Activated CD4-positive, alpha-beta T cell treated with anti-CD3 and anti-CD28 coated beads for 4 hours (primary cell): ENCODE data around the gene PTBP1.
"Not testable (repeated sequence)": the region's sequence is repeated elsewhere in the genome, so short reads cannot be mapped to it uniquely, and the experiment has no call there.

Experiments used
- DNase-seq, 2 donors: peaks; one replicate each; pipeline ENCODE4 v3.0.0-alpha.2; 2020

The PTBP1 gene

DNA sequence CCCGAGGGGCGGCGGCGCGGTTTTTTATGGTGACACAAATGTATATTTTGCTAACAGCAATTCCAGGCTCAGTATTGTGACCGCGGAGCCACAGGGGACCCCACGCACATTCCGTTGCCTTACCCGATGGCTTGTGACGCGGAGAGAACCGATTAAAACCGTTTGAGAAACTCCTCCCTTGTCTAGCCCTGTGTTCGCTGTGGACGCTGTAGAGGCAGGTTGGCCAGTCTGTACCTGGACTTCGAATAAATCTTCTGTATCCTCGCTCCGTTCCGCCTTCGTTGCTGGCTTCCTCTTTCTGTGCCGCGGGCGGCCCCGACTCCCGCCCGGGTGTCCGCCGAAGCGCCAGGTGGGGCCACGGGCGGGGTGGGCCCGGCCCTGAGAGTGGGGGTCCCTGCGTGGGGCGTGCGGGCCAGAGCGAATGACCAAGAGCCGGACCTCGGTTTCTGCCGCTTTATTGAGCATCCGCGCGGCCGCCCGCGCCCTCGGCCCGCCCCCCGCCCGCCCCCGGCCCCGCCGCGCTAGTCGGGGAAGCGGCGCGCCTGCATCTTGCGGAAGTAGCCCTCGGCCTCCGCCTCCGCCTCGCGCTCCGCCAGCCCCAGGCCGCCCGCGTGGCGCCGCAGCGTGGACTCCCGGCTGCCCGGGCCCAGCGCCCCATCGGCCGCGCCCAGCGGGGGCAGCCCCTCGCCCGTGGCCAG lies 14.9 kb downstream of the PTBP1 start:
- no peak for DNase-seq

- DNase-seq: no peak
Observed at GRCh38 chr19:812747-813218, 15.5 kb downstream of the PTBP1 start.

DNA sequence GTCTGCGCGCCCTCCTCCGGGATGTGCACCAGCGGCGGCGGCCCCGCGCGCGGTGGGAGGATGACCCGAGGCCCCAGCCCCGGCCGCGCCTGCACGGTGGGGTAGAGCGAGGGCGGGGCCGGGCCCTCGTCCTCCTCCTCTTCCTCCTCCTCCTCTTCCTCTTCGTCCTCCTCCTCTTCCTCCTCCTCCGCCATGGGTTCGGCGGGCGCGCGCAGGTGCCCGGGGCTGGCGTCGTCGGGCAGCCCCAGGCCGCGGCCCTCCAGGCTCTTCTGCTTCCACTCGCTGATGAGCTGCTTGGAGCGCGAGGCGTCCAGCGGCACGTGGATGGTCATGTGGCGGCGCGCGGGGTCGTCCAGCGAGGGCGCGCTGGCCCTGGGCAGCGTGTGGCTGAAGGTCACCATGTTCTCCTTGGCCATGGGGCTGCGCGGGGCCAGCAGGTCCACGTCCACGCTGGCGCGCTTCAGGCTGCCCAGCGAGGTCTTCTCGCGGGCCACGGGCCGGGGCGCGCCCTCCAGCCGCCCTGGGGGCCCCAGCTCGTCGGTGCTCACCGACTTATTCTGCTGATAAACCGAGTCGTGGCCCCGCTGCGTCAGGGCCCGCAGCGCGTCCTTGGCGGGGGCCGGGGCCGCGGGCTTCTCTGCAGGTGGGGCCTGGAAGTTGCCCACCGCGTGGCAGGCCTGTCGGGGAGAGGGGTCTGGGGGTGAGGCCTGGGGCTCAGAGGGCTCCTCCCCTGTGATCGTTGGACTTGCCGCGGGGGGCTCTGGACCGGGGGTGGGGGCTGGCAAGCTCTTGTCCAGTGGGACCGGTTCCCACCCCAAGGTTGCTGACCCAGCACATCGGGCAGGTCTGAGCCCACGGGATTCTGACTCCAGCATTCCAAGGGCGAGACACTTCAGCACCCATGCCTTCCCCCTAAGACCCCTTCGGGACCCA lies 16.2 kb downstream of the PTBP1 start:
- DNase-seq: no peak

DNA sequence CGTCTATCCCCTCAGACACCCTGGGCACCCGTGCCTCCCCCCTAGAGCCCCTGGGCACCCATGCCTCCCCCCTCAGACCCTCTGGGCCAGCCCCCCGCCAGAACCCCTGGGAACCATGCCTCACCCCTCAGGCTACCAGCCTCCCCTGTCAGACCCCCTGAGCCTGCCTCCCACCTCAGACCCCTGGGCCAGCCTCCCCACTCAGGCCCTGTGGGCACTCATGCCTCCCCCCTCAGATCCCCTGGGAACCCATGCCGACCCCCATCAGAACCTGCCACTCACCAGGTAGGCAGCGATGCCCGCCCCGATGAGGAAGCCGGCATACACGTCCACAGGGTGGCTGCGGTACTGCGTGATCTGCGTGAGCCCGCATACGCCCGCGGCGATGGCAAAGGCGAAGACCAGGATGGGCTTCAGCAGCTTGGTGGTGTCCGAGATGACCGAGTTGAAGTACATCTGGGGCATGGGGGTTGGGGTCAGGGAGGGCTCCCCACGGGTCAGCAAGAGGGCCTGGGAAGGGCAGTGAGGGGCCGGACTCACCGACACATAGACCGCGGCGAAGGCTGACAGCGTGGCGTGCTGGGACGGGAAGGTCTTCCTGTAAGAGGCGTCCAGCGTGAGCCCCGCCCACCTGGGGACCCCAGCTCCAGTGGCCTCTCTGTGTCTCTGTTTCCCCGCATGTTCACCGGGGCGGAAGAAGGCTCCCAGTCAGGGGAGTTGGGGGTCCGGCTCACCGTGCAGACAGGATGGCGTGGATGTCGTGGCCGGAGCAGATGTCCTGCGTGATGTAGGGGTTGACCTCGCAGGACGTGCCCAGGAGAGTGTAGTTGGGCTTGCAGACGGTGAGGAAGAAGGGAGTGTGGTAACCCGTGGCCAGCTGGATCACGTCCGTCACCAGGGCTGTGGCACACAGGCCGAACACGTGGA lies 17.2 kb downstream of the PTBP1 start:
- DNase-seq: no peak

DNA sequence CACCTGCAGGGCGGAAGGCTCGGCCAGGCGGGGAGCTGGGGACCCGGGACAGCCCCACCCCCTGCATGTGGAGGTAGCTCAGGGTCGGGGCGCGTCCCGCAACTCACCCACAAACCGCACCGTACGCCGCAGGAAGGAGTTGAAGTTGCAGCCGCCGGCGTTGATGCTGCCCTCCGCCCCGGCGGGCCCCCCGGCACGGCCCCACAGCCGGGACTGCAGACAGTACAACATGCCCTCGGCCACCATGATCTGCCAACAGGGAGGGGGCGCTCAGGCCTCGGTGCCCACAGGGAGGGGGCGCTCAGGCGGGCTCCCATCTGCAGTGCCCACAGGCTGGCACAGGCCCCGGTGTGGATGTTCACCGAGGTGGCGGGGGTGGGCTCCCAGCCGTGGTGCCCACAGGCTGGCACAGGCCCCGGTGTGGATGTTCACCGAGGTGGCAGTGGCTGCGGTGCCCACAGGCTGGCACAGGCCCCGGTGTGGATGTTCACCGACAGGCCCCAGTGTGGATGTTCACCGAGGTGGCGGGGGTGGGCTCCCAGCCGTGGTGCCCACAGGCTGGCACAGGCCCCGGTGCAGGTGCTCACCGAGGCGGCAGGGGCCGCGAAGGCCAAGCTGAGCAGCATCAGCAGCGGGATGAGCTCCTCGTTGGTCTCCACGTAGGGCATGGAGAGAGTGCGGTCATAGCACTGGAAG lies 18.0 kb downstream of the PTBP1 start:
- no peak for DNase-seq

- no peak for DNase-seq
Observed at GRCh38 chr19:815775-816499, 18.7 kb downstream of the PTBP1 start.

DNA sequence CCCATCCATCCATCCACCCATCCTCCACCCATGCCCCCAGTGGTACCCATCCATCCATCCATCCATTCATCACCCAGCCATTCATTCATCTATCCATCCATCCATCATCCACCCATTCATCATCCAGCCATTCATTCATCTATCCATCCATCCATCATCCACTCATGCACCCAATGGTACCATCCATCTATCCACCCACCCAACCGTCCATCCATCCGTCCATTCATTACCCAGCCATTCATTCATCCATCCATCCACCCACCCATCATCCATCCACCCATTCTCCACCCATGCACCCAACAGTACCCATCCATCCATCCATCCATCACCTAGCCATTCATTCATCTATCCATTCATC lies 19.2 kb downstream of the PTBP1 start:
- DNase-seq: no peak

DNA sequence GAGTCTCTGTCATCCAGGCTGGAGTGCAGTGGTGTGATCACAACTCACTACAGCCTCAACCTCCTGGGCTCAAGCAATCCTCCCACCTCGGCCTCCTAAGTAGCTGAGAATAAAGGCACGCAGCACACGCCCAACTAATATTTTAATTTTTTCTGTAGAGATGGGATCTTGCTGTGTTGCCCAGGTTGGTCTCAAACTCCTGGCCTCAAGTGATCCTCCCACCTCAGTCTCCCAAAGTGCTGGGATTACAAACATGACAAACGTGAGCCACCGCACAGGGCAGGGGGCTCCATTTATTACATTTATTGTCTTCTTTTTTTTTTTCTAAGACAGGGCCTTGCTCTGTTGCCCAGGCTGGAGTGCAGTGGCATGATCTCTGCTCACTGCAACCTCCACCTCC lies 23.0 kb downstream of the PTBP1 start:
- DNase-seq: not testable (repeated sequence)

DNA sequence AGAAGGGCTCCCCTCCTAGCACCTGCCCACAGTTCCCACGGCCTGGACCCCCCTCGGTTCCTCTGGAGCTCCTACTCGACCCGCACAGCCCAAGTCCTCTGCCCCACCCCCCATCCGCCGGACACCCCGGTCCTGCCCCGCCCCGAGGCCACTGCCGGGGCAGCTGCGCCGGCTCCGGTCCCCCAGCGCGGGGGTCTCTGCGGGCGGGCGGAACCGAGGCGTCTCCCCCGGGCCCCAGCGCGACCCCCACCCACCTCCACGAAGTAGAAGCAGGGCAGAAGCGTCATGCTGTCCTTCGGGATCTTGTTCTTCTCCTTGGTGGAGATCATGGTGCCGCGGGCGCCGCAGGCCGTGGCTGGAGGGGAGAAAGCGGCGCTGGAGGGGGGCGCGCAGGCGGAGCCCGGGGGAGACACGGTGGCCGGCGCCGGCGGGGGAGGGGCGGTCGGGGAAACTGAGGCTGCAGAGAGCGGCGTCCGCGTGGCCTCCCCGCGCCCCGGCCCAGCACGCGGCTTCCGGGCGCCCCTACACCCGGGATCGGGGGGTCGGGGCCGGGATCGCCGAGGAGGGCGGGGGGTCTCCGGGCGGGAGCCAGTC lies 24.1 kb downstream of the PTBP1 start:
- DNase-seq: no peak

- DNase-seq: no peak
Observed at GRCh38 chr19:821825-822503, 24.7 kb downstream of the PTBP1 start, which contains the start of gene PLPPR3. TSS of gene PLPPR3 (minus strand) at chr19:821955. CDS start at chr19:821559, 396 bp downstream.

DNA sequence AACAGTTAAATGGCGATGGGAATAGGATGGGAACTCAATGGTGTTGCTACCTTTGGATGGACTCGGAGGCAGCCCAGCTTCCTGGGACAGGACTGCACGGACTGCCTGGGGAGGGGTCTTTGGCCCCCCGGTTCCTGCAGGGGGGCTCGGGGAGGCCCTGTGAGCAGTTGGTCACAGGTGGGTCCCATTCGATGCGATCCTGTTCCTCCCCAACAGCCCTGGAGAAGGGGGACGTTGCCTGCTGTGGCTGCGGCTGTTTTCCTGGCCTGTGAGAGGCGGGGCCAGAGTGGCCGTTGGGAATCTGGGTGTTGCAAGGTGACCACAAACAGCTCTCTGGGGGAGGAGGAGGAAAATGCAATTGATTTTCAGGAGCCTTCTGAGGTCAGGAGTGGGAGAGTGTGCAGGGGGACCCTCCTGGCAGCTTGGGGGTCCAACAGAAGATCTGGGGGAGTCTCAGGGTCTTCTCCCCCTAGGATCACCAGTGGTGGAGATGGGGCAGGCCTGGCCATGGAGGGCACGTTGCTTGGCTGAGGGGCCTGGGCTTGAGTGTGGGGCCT lies 26.4 kb downstream of the PTBP1 start:
- no peak for DNase-seq

DNA sequence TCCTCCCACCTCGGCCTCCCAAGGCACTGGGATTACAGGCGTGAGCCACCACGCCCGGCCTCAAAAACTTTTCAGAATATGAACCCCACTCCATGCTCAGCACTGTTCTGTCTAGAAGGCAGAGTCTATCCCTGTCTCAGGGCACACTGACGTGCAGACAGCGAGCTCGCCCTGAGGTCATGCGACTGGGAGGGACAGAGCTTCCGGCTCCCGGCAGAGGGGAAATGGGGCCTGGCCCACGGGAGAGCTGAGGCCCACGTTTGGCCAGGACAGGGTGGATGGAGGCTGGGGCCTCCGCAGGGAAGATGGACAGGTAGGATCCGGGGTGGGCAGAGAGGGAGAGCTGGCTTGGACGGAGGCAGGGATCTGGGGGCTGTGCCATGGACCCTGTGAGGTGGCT lies 27.6 kb downstream of the PTBP1 start:
- no peak for DNase-seq

GRCh38 chr19:825897-826644 lies 28.8 kb downstream of the PTBP1 start:
- no peak for DNase-seq

GRCh38 chr19:827314-827709 lies 30.1 kb downstream of the PTBP1 start:
- no peak for DNase-seq

DNA sequence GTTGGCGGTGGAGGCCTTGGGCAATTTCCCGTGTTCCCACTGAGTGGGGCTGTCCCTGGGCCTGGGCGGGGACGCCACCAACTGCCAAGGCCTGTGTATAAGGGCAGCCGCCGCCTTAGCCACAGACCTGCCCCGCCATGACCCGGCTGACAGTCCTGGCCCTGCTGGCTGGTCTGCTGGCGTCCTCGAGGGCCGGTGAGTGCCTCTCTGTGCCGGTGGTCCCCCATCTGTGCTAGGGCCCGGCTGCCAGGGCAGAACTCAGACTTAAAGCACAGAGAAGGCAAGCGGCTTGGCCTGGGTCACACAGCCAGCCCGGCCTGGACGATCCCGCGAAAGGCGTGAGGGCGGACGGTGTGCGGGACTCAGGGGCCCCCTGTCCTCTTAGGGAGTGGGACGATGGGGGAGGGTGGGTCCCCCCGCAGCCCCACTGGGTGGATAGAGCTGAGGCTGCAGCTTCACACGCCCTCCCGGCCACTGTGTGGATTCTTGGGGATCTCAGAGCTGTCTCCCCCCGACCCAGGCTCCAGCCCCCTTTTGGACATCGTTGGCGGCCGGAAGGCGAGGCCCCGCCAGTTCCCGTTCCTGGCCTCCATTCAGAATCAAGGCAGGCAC lies 30.6 kb downstream of the PTBP1 start, which contains the start of gene AZU1:
AZU1 (plus strand) TSS at position 128 of the 612 bp plus-strand sequence; CDS start at position 138, 10 bp downstream.
- no peak for DNase-seq

GRCh38 chr19:829129-829758 lies 32.0 kb downstream of the PTBP1 start:
- no peak for DNase-seq

- no peak for DNase-seq
Observed at GRCh38 chr19:831407-832369, 34.4 kb downstream of the PTBP1 start.
